NCI-H526 treated with DMSO at 0.1 percent for 48 hours (cell line): Measurements from ENCODE around the gene SPINK4.

ENCODE experiments used
- DNase-seq: peaks from one replicate; lab custom pipeline; 2025; lab: John Stamatoyannopoulos, UW

SPINK4 gene

GRCh38 chr9:33291901-33292300 is 51.9 kb downstream of the SPINK4 start:
- no peak for DNase-seq

- DNase-seq: no peak
Observed at GRCh38 chr9:33293782-33294181, 53.8 kb downstream of the SPINK4 start.

- no peak for DNase-seq
Observed at GRCh38 chr9:33294670-33295432, 54.9 kb downstream of the SPINK4 start.

GRCh38 chr9:33295571-33295970 is 55.6 kb downstream of the SPINK4 start:
- DNase-seq: no peak

- no peak for DNase-seq
Observed at GRCh38 chr9:33297432-33297831, 57.5 kb downstream of the SPINK4 start.
